Stimulated activated memory B cell treated with anti-CD40 and anti-IgM and Interleukin-4, amounts not matched to agents 10 μg/mL and 1 μg/mL and 100 μg/mL, for 72 hours (primary cell): ENCODE data around the gene ASXL1.
"Not testable (repeated sequence)": the region's sequence is repeated elsewhere in the genome, so short reads cannot be mapped to it uniquely, and the experiment has no call there.

ENCODE experiments used
- ATAC-seq: fragments of 150-1000 bp; cut with Tn5 transposase; 2 replicates; pipeline ENCODE4 v1.10.0; 2021
- H3K27ac Mint-ChIP-seq: one replicate; pipeline ENCODE4 v1.8.0; 2022; ENCODE audit warnings: mild to moderate bottlenecking, mixed read lengths
- H3K27me3 Mint-ChIP-seq: one replicate; pipeline ENCODE4 v1.8.0; 2022; ENCODE audit warnings: mixed read lengths
- H3K36me3 Mint-ChIP-seq: one replicate; pipeline ENCODE4 v1.8.0; 2022; ENCODE audit warnings: mixed read lengths
- H3K4me1 Mint-ChIP-seq: one replicate; pipeline ENCODE4 v1.8.0; 2022; ENCODE audit warnings: mixed read lengths
- H3K4me3 Mint-ChIP-seq: one replicate; pipeline ENCODE4 v1.8.0; 2022; ENCODE audit warnings: mild to moderate bottlenecking, moderate library complexity, mixed read lengths
- H3K9me3 Mint-ChIP-seq: one replicate; pipeline ENCODE4 v1.8.0; 2022; ENCODE audit warnings: mixed read lengths

ASXL1 gene

GRCh38 chr20:32463642-32464400, 105.7 kb downstream of the ASXL1 start:
- Mint-ChIP-seq H3K4me1 (peaks cover 18% of the 10 kb centered on the region), H3K27me3 (no peaks in the 10 kb centered on the region), H3K27ac (no peak overlapping the region), H3K36me3 (no peaks in the 10 kb centered on the region), H3K9me3 (no peaks in the 10 kb centered on the region), H3K4me3 (no peak overlapping the region)
- ATAC-seq: no peak

- H3K27me3 Mint-ChIP-seq: no peaks in the 10 kb centered on the region
- H3K4me1 Mint-ChIP-seq: peaks cover 17% of the 10 kb centered on the region
- ATAC-seq: no peak
- no peaks in the 10 kb centered on the region for H3K36me3 Mint-ChIP-seq
- H3K4me3 Mint-ChIP-seq: no peak overlapping the region
- no peak overlapping the region for H3K27ac Mint-ChIP-seq
- H3K9me3 Mint-ChIP-seq: no peaks in the 10 kb centered on the region
These were observed 106.4 kb downstream of the ASXL1 start for GRCh38 chr20:32464401-32465091.

GRCh38 chr20:32465092-32465900, 107.2 kb downstream of the ASXL1 start:
- no peak overlapping the region for H3K27ac Mint-ChIP-seq
- peaks cover 23% of the 10 kb centered on the region for H3K4me1 Mint-ChIP-seq
- no peak for ATAC-seq
- no peaks in the 10 kb centered on the region for H3K36me3 Mint-ChIP-seq
- no peaks in the 10 kb centered on the region for H3K9me3 Mint-ChIP-seq
- no peaks in the 10 kb centered on the region for H3K27me3 Mint-ChIP-seq
- H3K4me3 Mint-ChIP-seq: no peak overlapping the region

GRCh38 chr20:32465901-32466675, 108.0 kb downstream of the ASXL1 start:
- peaks cover 27% of the 10 kb centered on the region for H3K4me1 Mint-ChIP-seq
- H3K27me3 Mint-ChIP-seq, H3K9me3 Mint-ChIP-seq, ATAC-seq, H3K27ac Mint-ChIP-seq, H3K4me3 Mint-ChIP-seq, H3K36me3 Mint-ChIP-seq: not testable (repeated sequence)

DNA sequence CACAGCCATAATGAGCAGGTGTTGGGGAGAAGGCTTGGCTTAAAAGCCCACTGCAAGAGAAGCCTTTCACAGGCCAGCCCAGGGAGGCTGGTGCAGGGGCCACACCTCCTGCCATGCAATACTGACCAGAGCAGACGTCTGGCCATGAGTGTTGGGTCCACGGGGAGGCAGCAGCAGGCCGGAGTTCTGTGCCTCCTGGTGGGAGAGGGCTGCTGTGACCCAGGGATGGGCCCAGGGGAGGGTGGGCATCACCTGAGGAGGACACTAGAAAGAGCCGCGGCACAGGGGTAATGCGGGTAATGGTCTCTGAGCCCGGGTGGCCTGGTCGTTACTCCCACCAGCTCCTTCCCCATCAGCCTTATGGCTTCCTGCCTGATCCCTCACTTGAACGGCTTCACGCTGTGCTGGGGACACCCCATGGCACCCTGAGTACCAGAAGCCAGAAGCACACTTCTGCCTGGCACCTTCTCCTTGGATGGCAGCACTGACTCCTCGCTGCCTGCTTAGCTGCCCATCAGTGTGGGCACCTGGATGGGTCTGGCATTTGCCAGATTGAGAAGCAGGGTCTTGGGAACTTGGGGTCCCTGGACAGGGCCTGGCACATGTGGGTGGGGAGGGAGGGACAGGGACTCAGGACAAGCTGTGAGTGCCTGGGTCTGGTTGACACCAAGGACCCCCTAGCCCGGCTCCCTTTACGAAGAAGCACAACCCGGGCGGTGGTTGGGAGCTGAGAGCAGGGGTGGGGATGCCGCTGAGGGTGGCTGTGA, 108.8 kb downstream of the ASXL1 start:
- Mint-ChIP-seq H3K4me1 (peaks cover 27% of the 10 kb centered on the region), H3K27ac (peak overlapping the region; percentile 31), H3K27me3 (no peaks in the 10 kb centered on the region), H3K4me3 (no peak overlapping the region), H3K9me3 (no peaks in the 10 kb centered on the region), H3K36me3 (no peaks in the 10 kb centered on the region)
- no peak for ATAC-seq

GRCh38 chr20:32467506-32468312, 109.6 kb downstream of the ASXL1 start:
- H3K9me3 Mint-ChIP-seq: no peaks in the 10 kb centered on the region
- H3K4me3 Mint-ChIP-seq: no peak overlapping the region
- H3K27me3 Mint-ChIP-seq: no peaks in the 10 kb centered on the region
- peak overlapping the region; percentile 31 for H3K27ac Mint-ChIP-seq
- no peaks in the 10 kb centered on the region for H3K36me3 Mint-ChIP-seq
- H3K4me1 Mint-ChIP-seq: peaks cover 27% of the 10 kb centered on the region
- ATAC-seq: peak; percentile 25

- Mint-ChIP-seq H3K27me3 (no peaks in the 10 kb centered on the region), H3K4me3 (no peak overlapping the region), H3K36me3 (no peaks in the 10 kb centered on the region), H3K27ac (peak overlapping the region; percentile 31), H3K9me3 (no peaks in the 10 kb centered on the region), H3K4me1 (peaks cover 27% of the 10 kb centered on the region)
- ATAC-seq: no peak
These were observed 110.1 kb downstream of the ASXL1 start for GRCh38 chr20:32468313-32468640.

DNA sequence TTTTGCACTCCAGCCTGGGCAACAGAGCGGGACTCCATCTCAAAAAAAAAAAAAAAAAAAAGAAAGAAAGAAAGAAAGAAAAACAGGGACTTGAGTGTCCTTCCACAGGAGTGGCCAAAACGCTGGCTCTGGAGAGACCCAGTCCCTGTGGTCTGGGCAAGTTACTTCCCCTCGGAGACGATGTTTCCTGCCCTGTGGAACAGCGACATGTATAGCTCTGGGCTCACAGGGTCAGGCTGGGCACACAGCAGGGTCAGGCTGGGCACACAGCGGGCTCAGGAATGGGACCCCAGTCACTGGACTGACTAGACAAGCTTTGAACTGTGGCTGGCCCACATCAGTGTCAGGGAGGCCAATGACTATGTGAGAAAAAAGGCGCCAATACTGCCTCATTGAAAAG, 110.7 kb downstream of the ASXL1 start:
- Mint-ChIP-seq H3K4me3 (no peak overlapping the region), H3K27me3 (no peaks in the 10 kb centered on the region), H3K27ac (peak overlapping the region; percentile 31), H3K4me1 (peaks cover 27% of the 10 kb centered on the region), H3K9me3 (no peaks in the 10 kb centered on the region), H3K36me3 (no peaks in the 10 kb centered on the region)
- no peak for ATAC-seq

DNA sequence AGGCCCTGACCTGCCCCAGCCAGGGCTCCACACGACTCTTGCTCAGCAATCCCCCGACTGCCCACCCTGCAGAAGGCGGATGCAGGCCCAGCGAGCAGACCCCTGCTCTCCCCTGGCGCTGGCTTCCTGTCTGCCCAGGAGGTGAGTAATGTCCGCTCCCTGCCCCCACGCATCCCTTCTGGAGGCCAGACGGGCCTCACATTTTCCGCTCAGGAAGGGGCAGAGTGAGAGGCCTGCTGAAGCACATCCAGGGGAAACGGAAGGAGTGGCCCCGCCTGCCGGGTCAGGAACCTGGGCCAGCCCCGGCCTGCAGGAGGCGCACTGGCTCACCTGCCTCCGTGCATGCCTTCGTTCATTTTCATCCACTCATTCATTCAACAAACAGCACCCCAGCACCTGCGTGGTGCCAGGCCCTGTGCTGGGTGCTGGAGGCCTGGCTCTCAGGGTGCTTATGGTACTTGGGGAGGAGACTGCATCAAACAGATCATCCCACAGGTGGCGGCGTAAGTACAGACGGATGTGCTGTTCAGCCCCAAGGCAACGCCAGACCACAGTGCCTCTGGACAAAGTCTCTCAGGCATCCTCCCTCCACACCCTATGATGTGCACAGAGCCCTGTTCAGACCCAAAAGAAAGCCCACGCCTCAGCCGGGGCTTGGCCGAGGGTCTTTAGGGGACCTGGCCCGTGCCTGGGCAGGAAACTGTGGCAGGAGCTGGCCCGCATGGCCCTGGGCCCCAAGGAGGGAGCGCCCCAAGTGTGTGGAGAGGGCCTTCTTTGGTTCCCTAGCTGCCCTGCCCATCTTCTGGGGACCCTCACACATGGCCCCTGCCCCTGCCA, 112.1 kb downstream of the ASXL1 start:
- no peak overlapping the region for H3K4me3 Mint-ChIP-seq
- peak; percentile 35 for ATAC-seq
- H3K4me1 Mint-ChIP-seq: peaks cover 31% of the 10 kb centered on the region
- peak overlapping the region; percentile 53 for H3K27ac Mint-ChIP-seq
- no peaks in the 10 kb centered on the region for H3K9me3 Mint-ChIP-seq
- no peaks in the 10 kb centered on the region for H3K36me3 Mint-ChIP-seq
- H3K27me3 Mint-ChIP-seq: no peaks in the 10 kb centered on the region

DNA sequence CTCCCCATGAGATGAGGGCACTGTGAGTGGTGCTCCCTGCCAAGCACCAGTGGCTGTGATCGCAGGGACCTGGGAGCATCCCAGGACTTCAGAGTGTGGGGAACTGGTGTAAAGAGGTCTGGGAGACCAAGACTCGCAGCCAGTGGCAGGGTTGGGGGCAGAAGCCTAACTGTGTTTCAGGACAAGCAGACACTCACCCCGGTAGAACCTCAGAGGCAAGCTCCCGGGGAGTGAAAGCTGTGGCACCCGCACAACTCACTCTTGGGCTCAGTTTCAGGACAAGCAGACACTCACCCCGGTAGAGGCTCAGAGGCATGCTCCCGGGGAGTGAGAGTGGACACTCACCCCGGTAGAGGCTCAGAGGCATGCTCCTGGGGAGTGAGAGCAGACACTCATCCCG, 112.8 kb downstream of the ASXL1 start:
- H3K27me3 Mint-ChIP-seq: no peaks in the 10 kb centered on the region
- no peak overlapping the region for H3K27ac Mint-ChIP-seq
- H3K4me1 Mint-ChIP-seq: peaks cover 38% of the 10 kb centered on the region
- H3K4me3 Mint-ChIP-seq: no peak overlapping the region
- no peak for ATAC-seq
- no peaks in the 10 kb centered on the region for H3K36me3 Mint-ChIP-seq
- H3K9me3 Mint-ChIP-seq: no peaks in the 10 kb centered on the region

DNA sequence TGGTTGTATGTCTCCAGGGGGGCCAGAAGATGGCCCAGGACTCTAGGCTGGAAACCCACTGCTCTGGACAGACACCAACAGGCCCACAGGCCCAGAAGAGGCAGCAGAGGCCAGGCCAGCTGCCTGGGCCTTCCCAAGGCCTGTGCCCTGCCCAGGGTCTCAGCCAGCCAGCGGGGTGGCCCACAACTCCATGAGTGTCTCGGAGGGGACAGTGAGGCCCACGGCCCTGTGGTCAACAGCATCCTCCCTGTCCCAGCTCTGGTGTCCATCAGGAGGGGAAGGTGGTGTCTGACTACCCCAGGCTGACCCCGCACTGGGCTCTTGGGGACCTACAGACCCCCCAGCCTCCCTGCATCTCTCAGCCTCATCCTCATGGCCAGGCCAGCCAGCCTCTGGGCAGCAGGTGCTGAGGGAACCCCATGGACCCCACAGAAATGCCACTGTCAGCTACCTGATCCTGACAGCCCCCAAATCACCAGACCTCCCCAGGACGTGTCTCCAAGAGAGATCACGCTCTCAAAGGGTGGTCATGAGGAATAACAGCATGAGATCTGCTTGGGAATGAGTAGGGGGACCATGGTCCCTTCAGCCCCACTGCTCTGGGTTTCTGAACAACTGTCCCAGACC, 114.6 kb downstream of the ASXL1 start:
- no peak for ATAC-seq
- H3K4me3 Mint-ChIP-seq: no peak overlapping the region
- no peak overlapping the region for H3K27ac Mint-ChIP-seq
- peaks cover 39% of the 10 kb centered on the region for H3K4me1 Mint-ChIP-seq
- no peaks in the 10 kb centered on the region for H3K27me3 Mint-ChIP-seq
- H3K9me3 Mint-ChIP-seq: no peaks in the 10 kb centered on the region
- no peaks in the 10 kb centered on the region for H3K36me3 Mint-ChIP-seq

DNA sequence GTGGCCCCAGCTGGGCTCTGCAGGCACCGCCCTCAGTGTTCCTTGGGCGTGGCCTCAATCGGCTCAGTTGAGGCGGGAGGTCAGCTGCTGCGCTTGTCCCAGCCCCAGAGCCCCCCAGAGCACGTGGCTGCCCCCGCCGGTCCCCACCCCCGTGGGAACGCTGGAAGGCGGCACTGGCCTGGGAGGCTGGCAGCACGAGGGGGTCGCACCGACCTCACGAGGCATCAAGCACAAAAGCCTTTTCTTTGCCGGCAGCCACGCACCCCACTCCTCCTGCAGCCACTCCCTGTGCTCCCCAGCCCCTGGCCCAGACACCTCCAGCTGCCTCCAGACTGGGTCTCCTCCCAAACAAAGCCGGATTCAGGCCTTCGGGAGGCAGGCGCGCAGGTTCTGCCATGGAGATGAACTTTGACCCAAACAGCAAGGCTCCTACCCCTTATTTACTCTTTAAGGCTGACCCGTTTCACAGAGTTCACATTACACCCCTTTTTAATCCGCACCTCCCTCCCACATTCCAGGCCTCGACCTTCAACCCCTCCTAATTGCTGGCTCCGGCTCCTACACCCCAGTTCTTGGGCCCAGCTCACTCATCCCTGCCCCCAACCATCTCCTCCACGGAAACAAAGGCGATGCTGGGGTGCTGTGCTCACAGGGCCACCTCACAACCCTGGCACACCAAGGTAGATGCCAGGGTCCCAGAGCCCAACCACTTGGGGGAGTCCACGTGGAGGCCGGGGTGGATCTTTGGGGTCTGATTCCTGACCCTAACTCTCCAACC, 115.3 kb downstream of the ASXL1 start:
- no peaks in the 10 kb centered on the region for H3K9me3 Mint-ChIP-seq
- peaks cover 35% of the 10 kb centered on the region for H3K4me1 Mint-ChIP-seq
- H3K4me3 Mint-ChIP-seq: no peak overlapping the region
- no peaks in the 10 kb centered on the region for H3K36me3 Mint-ChIP-seq
- peak overlapping the region; percentile 15 for H3K27ac Mint-ChIP-seq
- ATAC-seq: no peak
- H3K27me3 Mint-ChIP-seq: no peaks in the 10 kb centered on the region
